CD14-positive monocyte (primary cell): ENCODE results near the gene ARL15. TPM values are rescaled to one million over a fixed set of nuclear protein-coding genes. Genes with fewer than 3 reads are reported as not detected.

ENCODE experiments used
- DNase-seq, 3 donors: peaks; one replicate each; pipeline ENCODE4 v3.0.0-alpha.2; 2011 to 2022
- H2AFZ ChIP-seq: 2 replicates; pipeline ENCODE4 v1.6.0; 2012; ENCODE audit warnings: mild to moderate bottlenecking, low read depth, low read length, inconsistent platforms; ENCODE audit not compliant: insufficient read depth, poor library complexity, severe bottlenecking
- H3K27ac ChIP-seq, 2 donors: 1 replicate in 1 of 2; 2 replicates in 1 of 2; pipeline ENCODE4 v1.5.1; 2012 to 2013; ENCODE audit warnings: low read length in 2 of 2, control low read depth in 1 of 2, inconsistent platforms in 1 of 2, low read depth in 1 of 2, mild to moderate bottlenecking in 1 of 2
- H3K27me3 ChIP-seq, 2 donors: one replicate each; pipeline versions ENCODE4 v1.6.0 to v1.6.1; 2011 to 2013; ENCODE audit warnings: low read length in 2 of 2; ENCODE audit not compliant: control insufficient read depth in 2 of 2, insufficient read depth in 2 of 2
- H3K36me3 ChIP-seq, 2 donors: replicated peaks in 1 of 2; 1 replicate in 1 of 2; 2 replicates in 1 of 2; pipeline versions ENCODE4 v1.5.1 to v1.6.1; 2012 to 2013; ENCODE audit warnings: low read length in 2 of 2, control low read depth in 1 of 2, inconsistent platforms in 1 of 2, mild to moderate bottlenecking in 1 of 2; ENCODE audit not compliant: insufficient read depth in 2 of 2, control insufficient read depth in 1 of 2
- H3K4me1 ChIP-seq, 2 donors: 1 replicate in 1 of 2; 2 replicates in 1 of 2; pipeline versions ENCODE4 v1.5.1 to v1.6.1; 2012 to 2013; ENCODE audit warnings: low read length in 2 of 2, control low read depth in 1 of 2, inconsistent platforms in 1 of 2, mild to moderate bottlenecking in 1 of 2, moderate library complexity in 1 of 2; ENCODE audit not compliant: insufficient read depth in 2 of 2, control insufficient read depth in 1 of 2
- H3K4me2 ChIP-seq: replicated peaks from 2 replicates; pipeline ENCODE3; 2012; ENCODE audit warnings: low read length, moderate library complexity, mild to moderate bottlenecking; ENCODE audit not compliant: poor library complexity, severe bottlenecking; ENCODE audit errors: extremely low read depth
- H3K4me3 ChIP-seq, 3 experiments: fragments of 200-600 bp in 1 of 3; sonication (generic) in 1 of 3; replicated peaks in 1 of 3; 1 replicate in 2 of 3; 2 replicates in 1 of 3; pipeline ENCODE4 v1.5.1; 2011 to 2013; ENCODE audit warnings: low read length in 3 of 3, mild to moderate bottlenecking in 3 of 3, control low read depth in 2 of 3, low read depth in 2 of 3, inconsistent platforms in 1 of 3, moderate library complexity in 1 of 3
- H3K79me2 ChIP-seq: 2 replicates; pipeline ENCODE4 v1.6.0; 2012; ENCODE audit warnings: mild to moderate bottlenecking, control low read depth, inconsistent platforms, low read length, moderate library complexity; ENCODE audit not compliant: insufficient read depth
- H3K9ac ChIP-seq: 2 replicates; pipeline ENCODE4 v1.6.0; 2017; ENCODE audit warnings: low read length, mild to moderate bottlenecking; ENCODE audit not compliant: insufficient read depth, poor library complexity, severe bottlenecking
- H3K9me3 ChIP-seq, 2 donors: replicated peaks in 1 of 2; 1 replicate in 1 of 2; 2 replicates in 1 of 2; pipeline versions ENCODE4 v1.5.1 to v1.6.1; 2012 to 2013; ENCODE audit warnings: low read length in 2 of 2, control low read depth in 1 of 2; ENCODE audit not compliant: control insufficient read depth in 1 of 2, insufficient read depth in 1 of 2
- H4K20me1 ChIP-seq: 2 replicates; pipeline ENCODE4 v1.6.0; 2012; ENCODE audit warnings: mild to moderate bottlenecking, low read length, control low read depth, moderate library complexity; ENCODE audit not compliant: insufficient read depth
- H3K27ac Mint-ChIP-seq, 7 donors: one replicate each; pipeline ENCODE4 v1.8.0; 2020; ENCODE audit warnings: mild to moderate bottlenecking in 7 of 7, mixed read lengths in 7 of 7, moderate library complexity in 6 of 7, inconsistent platforms in 2 of 7
- H3K27me3 Mint-ChIP-seq, 3 donors: one replicate each; pipeline ENCODE4 v1.8.0; 2021 to 2022; ENCODE audit warnings: low read depth in 3 of 3, mild to moderate bottlenecking in 3 of 3, mixed read lengths in 3 of 3, moderate library complexity in 3 of 3, inconsistent platforms in 1 of 3
- H3K36me3 Mint-ChIP-seq, 2 donors: one replicate each; pipeline ENCODE4 v1.8.0; 2020; ENCODE audit warnings: mixed read lengths in 2 of 2, inconsistent platforms in 1 of 2, mild to moderate bottlenecking in 1 of 2
- H3K4me1 Mint-ChIP-seq: one replicate; pipeline ENCODE4 v1.8.0; 2020; ENCODE audit warnings: mild to moderate bottlenecking, mixed read lengths
- H3K4me3 Mint-ChIP-seq, 2 donors: one replicate each; pipeline ENCODE4 v1.8.0; 2020; ENCODE audit warnings: mild to moderate bottlenecking in 2 of 2, mixed read lengths in 2 of 2, moderate library complexity in 1 of 2
- H3K9me3 Mint-ChIP-seq, 7 donors: one replicate each; pipeline ENCODE4 v1.8.0; 2020 to 2022; ENCODE audit warnings: mixed read lengths in 7 of 7, mild to moderate bottlenecking in 6 of 7, moderate library complexity in 6 of 7, inconsistent platforms in 2 of 7
- WGBS: methylation state at CpG from one replicate; pipeline ENCODE4 v1.1.5; 2013; ENCODE audit warnings: missing lambda C conversion rate; ENCODE audit not compliant: insufficient coverage; 5-methylcytosine and 5-hydroxymethylcytosine counted together
- intact Hi-C, 2 donors: fragments of 100-400 bp; cut with micrococcal nuclease; formaldehyde crosslinking; loops; one replicate each; pipeline versions ENCODE4 v1.15.0 to v1.15.1; 2023
- polyA plus RNA-seq, 3 donors: library from polyadenylated mRNA; depleted of rRNA in 1 of 3; unstranded in 2 of 3; stranded (reverse) in 1 of 3; fragments of 300-500 nt in 2 of 3; fragments of >200 nt in 1 of 3; fragmentation: Illumina TruSeq in 2 of 3; gene quantifications; 1 replicate in 2 of 3; 2 replicates in 1 of 3; pipeline ENCODE4 v1.2.3, GENCODE V29; 2012 to 2021
- TF ChIP-seq, protein P1 (sequence below): fragments of 200-600 bp; IDR thresholded peaks from one replicate; pipeline ENCODE4 v1.8.0; 2022; ENCODE audit warnings: antibody characterized with exemption, mild to moderate bottlenecking

The ARL15 gene
- polyA plus RNA-seq, 3 donors, result 10.5 to 27.6 (median 18.0) TPM

DNA sequence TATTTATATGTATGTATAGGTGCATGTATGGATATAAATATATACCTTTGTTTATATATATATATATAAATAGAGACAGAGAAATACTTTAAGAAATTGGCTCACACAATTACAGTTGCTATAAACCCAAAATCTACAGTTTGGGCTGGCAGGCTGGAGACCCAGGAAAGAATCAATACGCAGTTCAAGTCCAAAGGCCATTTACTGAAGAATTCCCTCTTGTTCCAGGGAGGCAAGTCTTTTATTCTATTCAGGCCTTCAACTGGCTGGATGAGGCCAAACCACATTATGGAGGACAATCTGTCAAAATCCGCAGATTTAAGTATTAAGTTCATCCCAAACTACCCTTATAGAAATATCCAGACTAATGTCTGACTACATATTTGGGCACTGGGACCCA lies 144.7 kb downstream of the ARL15 start:
- Mint-ChIP-seq H3K27me3 (peaks cover 0 to 2% (median 0%) of the 10 kb centered on the region in 3 donors), H3K27ac (no peak overlapping the region), H3K36me3 (peaks cover 37 to 39% of the 10 kb centered on the region in 2 donors), H3K9me3 (peaks cover 0 to 4% (median 0%) of the 10 kb centered on the region in 7 donors), H3K4me1 (no peaks in the 10 kb centered on the region), H3K4me3 (no peak overlapping the region)
- Histone ChIP-seq H3K27me3 (no peaks in the 10 kb centered on the region), H3K4me1 (no peaks in the 10 kb centered on the region), H3K4me3 (no peak overlapping the region), H3K79me2 (no peaks in the 10 kb centered on the region), H3K27ac (no peak overlapping the region), H3K9me3 (no peaks in the 10 kb centered on the region), H3K9ac (no peak overlapping the region), H4K20me1 (no peaks in the 10 kb centered on the region), H3K36me3 (peaks cover 0 to 33% of the 10 kb centered on the region in 2 donors), H3K4me2 (no peak overlapping the region), H2AFZ (no peak overlapping the region)
- DNase-seq, result no peak
- TF ChIP-seq, protein P1, sequence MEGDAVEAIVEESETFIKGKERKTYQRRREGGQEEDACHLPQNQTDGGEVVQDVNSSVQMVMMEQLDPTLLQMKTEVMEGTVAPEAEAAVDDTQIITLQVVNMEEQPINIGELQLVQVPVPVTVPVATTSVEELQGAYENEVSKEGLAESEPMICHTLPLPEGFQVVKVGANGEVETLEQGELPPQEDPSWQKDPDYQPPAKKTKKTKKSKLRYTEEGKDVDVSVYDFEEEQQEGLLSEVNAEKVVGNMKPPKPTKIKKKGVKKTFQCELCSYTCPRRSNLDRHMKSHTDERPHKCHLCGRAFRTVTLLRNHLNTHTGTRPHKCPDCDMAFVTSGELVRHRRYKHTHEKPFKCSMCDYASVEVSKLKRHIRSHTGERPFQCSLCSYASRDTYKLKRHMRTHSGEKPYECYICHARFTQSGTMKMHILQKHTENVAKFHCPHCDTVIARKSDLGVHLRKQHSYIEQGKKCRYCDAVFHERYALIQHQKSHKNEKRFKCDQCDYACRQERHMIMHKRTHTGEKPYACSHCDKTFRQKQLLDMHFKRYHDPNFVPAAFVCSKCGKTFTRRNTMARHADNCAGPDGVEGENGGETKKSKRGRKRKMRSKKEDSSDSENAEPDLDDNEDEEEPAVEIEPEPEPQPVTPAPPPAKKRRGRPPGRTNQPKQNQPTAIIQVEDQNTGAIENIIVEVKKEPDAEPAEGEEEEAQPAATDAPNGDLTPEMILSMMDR, result no peak
- intact Hi-C loops, result no loop called here
- WGBS, result 71% methylated on average over 2 of the region's 2 CpGs

DNA sequence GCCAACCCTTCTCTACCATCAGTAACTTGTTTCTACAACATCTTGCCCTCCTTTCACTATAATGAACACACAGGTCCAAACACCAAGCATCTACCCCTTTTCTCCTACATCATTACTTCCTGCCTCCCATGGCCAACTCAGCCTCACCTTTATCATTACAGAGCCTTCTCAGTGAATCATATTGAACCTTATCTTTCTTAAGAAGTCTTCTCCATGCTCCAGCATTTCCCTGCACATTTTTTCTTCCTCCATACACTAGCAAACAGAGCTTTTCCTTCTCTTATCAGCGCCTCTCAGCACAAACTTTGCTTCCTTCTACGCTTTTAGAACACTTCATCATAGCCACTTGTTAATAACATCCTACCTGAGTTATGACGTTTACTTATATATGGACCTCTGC lies 148.2 kb downstream of the ARL15 start:
- H3K36me3 ChIP-seq, result peaks cover 0 to 9% of the 10 kb centered on the region in 2 donors
- no peaks in the 10 kb centered on the region for H3K27me3 ChIP-seq
- 97% methylated on average over 3 of the region's 3 CpGs for WGBS
- H3K9me3 ChIP-seq, result no peaks in the 10 kb centered on the region
- H3K4me3 Mint-ChIP-seq, result no peak overlapping the region
- peaks cover 0 to 4% (median 0%) of the 10 kb centered on the region in 7 donors for H3K9me3 Mint-ChIP-seq
- H3K27ac Mint-ChIP-seq, result no peak overlapping the region
- no peaks in the 10 kb centered on the region for H3K79me2 ChIP-seq
- no peak overlapping the region for H3K4me3 ChIP-seq
- H3K27ac ChIP-seq, result no peak overlapping the region
- peaks cover 5% of the 10 kb centered on the region for H3K4me1 Mint-ChIP-seq
- no peak for DNase-seq
- H3K36me3 Mint-ChIP-seq, result peaks cover 13% of the 10 kb centered on the region in 2 donors
- no peak overlapping the region for H3K4me2 ChIP-seq
- H4K20me1 ChIP-seq, result no peaks in the 10 kb centered on the region
- intact Hi-C loops, result no loop called here
- peaks cover 0 to 11% of the 10 kb centered on the region in 2 donors for H3K4me1 ChIP-seq
- no peak overlapping the region for H3K9ac ChIP-seq
- H2AFZ ChIP-seq, result no peak overlapping the region
- peaks cover 0 to 5% (median 0%) of the 10 kb centered on the region in 3 donors for H3K27me3 Mint-ChIP-seq
- TF ChIP-seq, protein P1, result no peak
